ENCODE measurements around the gene ABCA7. TPM values are rescaled to one million over a fixed set of nuclear protein-coding genes. Genes with fewer than 3 reads are reported as not detected.

ABCA7 gene
- total and polyA plus RNA-seq, 4 donors, result 3.0 to 60.9 (median 4.8) TPM

DNA sequence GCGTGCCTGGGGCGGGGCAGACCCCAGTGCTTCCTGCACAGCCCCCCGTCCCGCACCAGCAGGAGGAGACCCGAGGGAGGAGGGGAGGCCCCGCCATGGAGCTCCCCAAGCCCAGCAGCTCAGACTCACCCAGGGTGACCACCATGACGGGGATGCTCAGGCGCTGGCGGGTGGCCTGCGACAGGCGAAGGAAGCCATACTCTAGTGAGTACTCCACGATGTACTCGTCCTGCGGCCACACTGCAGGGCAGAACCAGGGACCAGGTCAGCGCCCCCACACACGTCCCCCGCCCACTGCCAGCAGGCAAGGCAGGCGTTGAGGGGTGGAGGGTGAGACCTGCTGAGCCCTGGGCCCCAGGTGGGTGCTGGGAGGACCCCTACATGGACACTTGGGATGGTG lies 27.6 kb upstream of the ABCA7 start:
- Histone ChIP-seq H3K4me1 (ENCODE audit: control insufficient read depth in 4 of 4, insufficient read depth in 4 of 4, low read length in 3 of 4) (peaks cover 11 to 18% (median 12%) of the 10 kb centered on the region in 4 donors), H3K27me3 (ENCODE audit: control insufficient read depth in 4 of 4, insufficient read depth in 4 of 4, low read length in 3 of 4) (no peaks in the 10 kb centered on the region), H3K27ac (ENCODE audit: low read depth in 1 of 2, low read length in 2 of 2) (no peak overlapping the region), H3K4me3 (ENCODE audit: low read depth in 1 of 3, low read length in 3 of 3) (no peak overlapping the region), H3K9me3 (ENCODE audit: control insufficient read depth in 4 of 4, low read length in 3 of 4) (no peaks in the 10 kb centered on the region), H3K36me3 (ENCODE audit: control insufficient read depth in 4 of 4, insufficient read depth in 3 of 4, low read depth in 1 of 4, low read length in 3 of 4) (peaks cover 2 to 40% (median 16%) of the 10 kb centered on the region in 4 donors), H3K9ac (ENCODE audit: low read depth in 1 of 2, low read length in 2 of 2) (no peak overlapping the region)
- no peak for DNase-seq (ENCODE audit: low spot score)
- TF ChIP-seq FOXA2 (IDR thresholded peaks at IDR 0.05) (no peak), GABPA (IDR thresholded peaks at IDR 0.05 in 1 of 2, conservative IDR thresholded peaks at IDR 0.05 in 1 of 2) (no peak), RXRA (IDR thresholded peaks at IDR 0.05) (no peak), HNF4G (IDR thresholded peaks at IDR 0.05) (no peak), NR2F2 (IDR thresholded peaks at IDR 0.05) (no peak), HNF4A (conservative IDR thresholded peaks at IDR 0.05) (no peak), SP1 (IDR thresholded peaks at IDR 0.05) (no peak), JUND (IDR thresholded peaks at IDR 0.05) (no peak), YY1 (IDR thresholded peaks at IDR 0.05) (no peak)
- TF ChIP-seq, protein P1, sequence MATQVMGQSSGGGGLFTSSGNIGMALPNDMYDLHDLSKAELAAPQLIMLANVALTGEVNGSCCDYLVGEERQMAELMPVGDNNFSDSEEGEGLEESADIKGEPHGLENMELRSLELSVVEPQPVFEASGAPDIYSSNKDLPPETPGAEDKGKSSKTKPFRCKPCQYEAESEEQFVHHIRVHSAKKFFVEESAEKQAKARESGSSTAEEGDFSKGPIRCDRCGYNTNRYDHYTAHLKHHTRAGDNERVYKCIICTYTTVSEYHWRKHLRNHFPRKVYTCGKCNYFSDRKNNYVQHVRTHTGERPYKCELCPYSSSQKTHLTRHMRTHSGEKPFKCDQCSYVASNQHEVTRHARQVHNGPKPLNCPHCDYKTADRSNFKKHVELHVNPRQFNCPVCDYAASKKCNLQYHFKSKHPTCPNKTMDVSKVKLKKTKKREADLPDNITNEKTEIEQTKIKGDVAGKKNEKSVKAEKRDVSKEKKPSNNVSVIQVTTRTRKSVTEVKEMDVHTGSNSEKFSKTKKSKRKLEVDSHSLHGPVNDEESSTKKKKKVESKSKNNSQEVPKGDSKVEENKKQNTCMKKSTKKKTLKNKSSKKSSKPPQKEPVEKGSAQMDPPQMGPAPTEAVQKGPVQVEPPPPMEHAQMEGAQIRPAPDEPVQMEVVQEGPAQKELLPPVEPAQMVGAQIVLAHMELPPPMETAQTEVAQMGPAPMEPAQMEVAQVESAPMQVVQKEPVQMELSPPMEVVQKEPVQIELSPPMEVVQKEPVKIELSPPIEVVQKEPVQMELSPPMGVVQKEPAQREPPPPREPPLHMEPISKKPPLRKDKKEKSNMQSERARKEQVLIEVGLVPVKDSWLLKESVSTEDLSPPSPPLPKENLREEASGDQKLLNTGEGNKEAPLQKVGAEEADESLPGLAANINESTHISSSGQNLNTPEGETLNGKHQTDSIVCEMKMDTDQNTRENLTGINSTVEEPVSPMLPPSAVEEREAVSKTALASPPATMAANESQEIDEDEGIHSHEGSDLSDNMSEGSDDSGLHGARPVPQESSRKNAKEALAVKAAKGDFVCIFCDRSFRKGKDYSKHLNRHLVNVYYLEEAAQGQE (IDR thresholded peaks at IDR 0.05), result no peak
- TF ChIP-seq, protein P2, sequence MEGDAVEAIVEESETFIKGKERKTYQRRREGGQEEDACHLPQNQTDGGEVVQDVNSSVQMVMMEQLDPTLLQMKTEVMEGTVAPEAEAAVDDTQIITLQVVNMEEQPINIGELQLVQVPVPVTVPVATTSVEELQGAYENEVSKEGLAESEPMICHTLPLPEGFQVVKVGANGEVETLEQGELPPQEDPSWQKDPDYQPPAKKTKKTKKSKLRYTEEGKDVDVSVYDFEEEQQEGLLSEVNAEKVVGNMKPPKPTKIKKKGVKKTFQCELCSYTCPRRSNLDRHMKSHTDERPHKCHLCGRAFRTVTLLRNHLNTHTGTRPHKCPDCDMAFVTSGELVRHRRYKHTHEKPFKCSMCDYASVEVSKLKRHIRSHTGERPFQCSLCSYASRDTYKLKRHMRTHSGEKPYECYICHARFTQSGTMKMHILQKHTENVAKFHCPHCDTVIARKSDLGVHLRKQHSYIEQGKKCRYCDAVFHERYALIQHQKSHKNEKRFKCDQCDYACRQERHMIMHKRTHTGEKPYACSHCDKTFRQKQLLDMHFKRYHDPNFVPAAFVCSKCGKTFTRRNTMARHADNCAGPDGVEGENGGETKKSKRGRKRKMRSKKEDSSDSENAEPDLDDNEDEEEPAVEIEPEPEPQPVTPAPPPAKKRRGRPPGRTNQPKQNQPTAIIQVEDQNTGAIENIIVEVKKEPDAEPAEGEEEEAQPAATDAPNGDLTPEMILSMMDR (IDR thresholded peaks at IDR 0.05; ENCODE audit: low read depth, low read length, missing input control), result no peak
- TF ChIP-seq, protein P3, sequence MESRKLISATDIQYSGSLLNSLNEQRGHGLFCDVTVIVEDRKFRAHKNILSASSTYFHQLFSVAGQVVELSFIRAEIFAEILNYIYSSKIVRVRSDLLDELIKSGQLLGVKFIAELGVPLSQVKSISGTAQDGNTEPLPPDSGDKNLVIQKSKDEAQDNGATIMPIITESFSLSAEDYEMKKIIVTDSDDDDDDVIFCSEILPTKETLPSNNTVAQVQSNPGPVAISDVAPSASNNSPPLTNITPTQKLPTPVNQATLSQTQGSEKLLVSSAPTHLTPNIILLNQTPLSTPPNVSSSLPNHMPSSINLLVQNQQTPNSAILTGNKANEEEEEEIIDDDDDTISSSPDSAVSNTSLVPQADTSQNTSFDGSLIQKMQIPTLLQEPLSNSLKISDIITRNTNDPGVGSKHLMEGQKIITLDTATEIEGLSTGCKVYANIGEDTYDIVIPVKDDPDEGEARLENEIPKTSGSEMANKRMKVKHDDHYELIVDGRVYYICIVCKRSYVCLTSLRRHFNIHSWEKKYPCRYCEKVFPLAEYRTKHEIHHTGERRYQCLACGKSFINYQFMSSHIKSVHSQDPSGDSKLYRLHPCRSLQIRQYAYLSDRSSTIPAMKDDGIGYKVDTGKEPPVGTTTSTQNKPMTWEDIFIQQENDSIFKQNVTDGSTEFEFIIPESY (IDR thresholded peaks at IDR 0.05), result no peak
- 91% methylated on average over 18 of the region's 18 CpGs for WGBS

DNA sequence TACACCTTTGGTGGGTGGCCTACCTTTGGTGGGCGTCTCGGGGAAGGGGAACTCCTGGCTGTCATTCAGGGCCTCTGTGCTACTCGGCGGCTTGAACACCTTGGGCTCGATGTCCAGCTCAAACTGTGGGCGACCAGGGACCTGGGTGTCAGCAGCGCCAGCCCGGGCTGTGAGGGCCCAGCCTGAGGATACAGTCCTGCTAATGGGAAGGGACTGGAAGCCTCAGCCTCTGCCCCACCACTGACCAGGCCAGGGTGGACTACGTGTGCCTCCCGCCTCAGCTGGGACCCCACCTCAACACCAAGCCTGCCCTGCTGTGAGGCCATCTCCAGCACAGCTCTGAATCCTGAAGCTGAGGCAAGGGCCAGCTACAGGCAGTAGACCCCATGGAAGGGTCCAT lies 26.7 kb upstream of the ABCA7 start:
- no peak for DNase-seq (ENCODE audit: low spot score)
- Histone ChIP-seq H3K27ac (ENCODE audit: low read depth in 1 of 2, low read length in 2 of 2) (no peak overlapping the region), H3K9ac (ENCODE audit: low read depth in 1 of 2, low read length in 2 of 2) (no peak overlapping the region), H3K27me3 (ENCODE audit: control insufficient read depth in 4 of 4, insufficient read depth in 4 of 4, low read length in 3 of 4) (no peaks in the 10 kb centered on the region), H3K9me3 (ENCODE audit: control insufficient read depth in 4 of 4, low read length in 3 of 4) (no peaks in the 10 kb centered on the region), H3K4me3 (ENCODE audit: low read depth in 1 of 3, low read length in 3 of 3) (no peak overlapping the region), H3K4me1 (ENCODE audit: control insufficient read depth in 4 of 4, insufficient read depth in 4 of 4, low read length in 3 of 4) (peaks cover 17 to 27% (median 21%) of the 10 kb centered on the region in 4 donors), H3K36me3 (ENCODE audit: control insufficient read depth in 4 of 4, insufficient read depth in 3 of 4, low read depth in 1 of 4, low read length in 3 of 4) (peaks cover 2 to 40% (median 16%) of the 10 kb centered on the region in 4 donors)
- TF ChIP-seq, protein P2 (IDR thresholded peaks at IDR 0.05; ENCODE audit: low read depth, low read length, missing input control), result no peak
- TF ChIP-seq GABPA (IDR thresholded peaks at IDR 0.05 in 1 of 2, conservative IDR thresholded peaks at IDR 0.05 in 1 of 2) (no peak), EGR1 (IDR thresholded peaks at IDR 0.05; ENCODE audit: low read depth in 2 of 2) (no peak), JUND (IDR thresholded peaks at IDR 0.05) (no peak), RAD21 (IDR thresholded peaks at IDR 0.05) (no peak), NR2F2 (IDR thresholded peaks at IDR 0.05) (no peak), FOXA2 (IDR thresholded peaks at IDR 0.05) (no peak), HNF4G (IDR thresholded peaks at IDR 0.05) (no peak)
- TF ChIP-seq, protein P4, sequence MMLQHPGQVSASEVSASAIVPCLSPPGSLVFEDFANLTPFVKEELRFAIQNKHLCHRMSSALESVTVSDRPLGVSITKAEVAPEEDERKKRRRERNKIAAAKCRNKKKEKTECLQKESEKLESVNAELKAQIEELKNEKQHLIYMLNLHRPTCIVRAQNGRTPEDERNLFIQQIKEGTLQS (IDR thresholded peaks at IDR 0.05), result no peak
- TF ChIP-seq, protein P3 (IDR thresholded peaks at IDR 0.05), result no peak
- 93% methylated on average over 10 of the region's 10 CpGs for WGBS
